HG02973 (cell line): ENCODE results near the gene PDZD7.
A peak's percentile ranks its signal among the peaks of the same experiment; 100 is the strongest.

Experiments used
- ATAC-seq: cut with Tn5 transposase; IDR thresholded peaks from one replicate; pipeline ENCODE4 v1.9.1; 2021; ENCODE audit warnings: moderate library complexity; ENCODE audit not compliant: unreplicated experiment

PDZD7 gene

DNA sequence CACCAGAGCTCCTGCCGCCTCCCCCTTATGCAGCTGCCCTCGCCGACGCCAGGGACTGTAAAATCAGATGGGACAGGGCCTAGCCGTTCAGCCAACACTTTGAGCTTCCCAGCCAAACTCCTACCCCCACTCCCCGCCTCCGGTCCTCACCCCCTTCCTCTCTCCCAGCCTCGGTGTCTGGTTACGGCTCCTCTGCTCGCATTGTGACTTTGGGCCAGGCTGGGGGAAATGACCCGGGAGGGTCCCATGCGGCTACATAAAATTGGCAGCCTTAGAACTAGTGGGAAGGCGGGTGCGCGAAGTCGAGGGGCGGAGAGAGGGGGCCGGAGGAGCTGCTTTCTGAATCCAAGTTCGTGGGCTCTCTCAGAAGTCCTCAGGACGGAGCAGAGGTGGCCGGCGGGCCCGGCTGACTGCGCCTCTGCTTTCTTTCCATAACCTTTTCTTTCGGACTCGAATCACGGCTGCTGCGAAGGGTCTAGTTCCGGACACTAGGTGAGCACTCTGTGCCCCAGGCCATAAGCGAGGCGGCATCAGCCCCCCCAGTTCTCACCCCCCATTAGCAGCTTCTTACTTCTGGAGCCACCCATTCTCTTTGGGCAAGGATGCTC, 30.8 kb upstream of the PDZD7 start, which contains the start of gene KAZALD1:
Gene KAZALD1 (plus strand): TSS at position 366 of the 608 bp plus-strand sequence. CDS start 604 bp downstream, outside the sequence.
- ATAC-seq, result peak; percentile 1

DNA sequence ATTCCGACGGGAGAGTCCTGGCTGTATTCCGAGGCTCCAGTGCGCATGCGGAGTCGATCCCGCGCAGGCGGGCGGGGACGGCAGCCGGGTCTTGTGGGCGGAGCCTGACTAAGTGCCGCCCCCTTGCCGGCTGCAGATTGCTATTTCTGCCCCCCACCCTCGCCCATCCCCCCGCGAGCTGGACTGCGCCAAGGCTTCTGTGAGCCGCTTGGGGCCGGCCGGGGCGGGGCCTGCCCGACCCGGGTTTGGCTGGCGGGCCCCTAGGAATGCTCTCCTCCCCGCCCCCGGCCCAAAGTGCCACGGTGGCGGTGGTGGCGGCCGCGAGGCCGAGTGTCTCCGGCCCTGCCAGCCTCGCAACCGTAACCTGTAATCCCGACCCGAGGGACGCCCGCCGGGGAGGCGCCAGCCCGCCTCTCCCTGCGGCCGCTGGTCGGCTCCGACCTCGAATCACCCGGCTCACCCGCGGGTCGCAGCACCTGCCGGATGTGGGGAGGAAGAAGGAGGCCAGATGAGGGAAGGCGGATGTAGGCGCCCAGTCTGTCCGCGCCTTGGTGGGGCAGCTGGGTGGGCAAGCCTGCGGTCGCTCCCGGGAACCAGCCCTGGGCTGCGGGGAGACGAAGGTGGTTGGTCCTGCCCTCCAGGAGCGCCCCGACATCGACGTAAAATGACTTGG, 30.2 kb upstream of the PDZD7 start:
- ATAC-seq, result peak; percentile 50

DNA sequence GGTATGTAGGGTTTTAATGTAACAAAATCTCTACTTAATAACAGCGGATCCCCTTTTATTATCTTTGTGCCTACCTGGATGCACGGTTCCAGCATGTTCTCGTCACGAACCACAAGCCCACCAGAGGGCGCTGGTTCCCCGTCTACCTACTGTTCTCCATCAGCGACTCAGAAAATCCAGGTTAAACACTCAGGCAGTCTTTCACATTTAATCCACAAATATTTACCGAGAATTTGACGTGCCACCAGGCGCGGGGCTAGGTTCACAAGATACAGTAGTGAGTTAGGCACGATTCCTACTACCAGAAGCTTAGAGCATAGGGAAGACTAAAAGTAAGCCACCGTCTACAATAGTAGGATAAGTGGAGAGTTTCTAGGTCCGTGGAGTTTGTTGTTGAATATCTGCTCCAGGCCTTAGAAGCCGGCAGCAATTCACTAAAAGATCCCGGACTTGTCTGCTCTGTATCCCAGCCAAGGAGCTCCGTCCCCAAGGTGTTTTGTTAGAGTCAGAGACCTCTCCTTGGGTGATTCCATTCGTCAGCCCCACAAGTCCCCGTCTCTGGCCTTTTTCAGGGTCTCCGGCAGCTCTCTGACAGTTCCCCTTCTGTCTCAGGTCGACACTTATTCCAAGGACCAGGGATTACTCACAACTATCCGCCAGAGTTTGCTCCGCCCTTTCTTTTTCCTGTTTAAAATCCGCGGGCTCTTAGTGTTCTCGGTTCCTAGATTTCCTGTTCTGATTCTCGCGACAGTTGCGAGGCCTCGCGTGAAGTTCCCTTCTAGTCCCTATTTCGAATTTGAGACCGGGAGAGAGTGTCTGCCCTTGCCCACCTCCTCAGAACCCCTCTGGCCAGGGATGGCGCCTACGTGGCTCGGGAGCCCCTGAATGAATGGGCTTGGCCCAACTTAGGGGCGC, 29.4 kb upstream of the PDZD7 start:
- peak; percentile 43 for ATAC-seq

DNA sequence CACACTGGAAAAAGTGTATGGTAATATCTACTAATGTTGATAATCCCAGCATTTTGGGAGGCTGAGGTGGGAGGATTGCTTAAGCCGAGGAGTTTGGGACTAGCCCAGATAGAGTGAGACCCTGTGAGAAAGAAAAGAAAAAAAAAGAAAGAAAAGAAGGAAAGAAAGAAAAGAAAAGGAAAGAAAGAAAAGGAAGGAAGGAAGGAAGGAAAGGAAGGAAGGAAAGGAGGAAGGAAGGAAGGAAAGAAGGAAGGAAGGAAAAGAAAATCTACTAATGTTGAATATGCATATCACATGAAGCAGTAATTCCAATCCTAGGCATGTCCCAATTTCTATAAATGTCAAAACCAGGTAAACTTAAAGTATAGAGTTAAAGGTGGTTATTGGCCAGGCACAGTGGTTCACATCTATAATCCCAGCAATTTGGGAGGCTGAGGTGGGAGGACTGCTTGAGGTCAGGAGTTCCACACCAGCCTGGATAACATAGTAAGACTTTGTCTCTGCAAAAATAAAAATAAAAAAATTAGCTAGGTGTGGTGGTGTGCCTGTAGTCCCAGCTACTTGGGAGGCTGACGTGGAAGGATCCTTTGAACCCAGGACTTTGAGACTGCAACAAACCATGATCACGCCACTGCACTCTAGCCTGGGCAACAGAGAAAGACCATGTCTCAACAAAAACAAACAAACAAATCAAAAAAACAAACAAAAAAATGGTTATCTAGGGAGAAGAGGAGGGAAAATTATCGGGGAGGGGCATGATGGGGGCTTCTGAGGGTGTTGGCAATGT, 25.6 kb upstream of the PDZD7 start:
- ATAC-seq, result no peak

DNA sequence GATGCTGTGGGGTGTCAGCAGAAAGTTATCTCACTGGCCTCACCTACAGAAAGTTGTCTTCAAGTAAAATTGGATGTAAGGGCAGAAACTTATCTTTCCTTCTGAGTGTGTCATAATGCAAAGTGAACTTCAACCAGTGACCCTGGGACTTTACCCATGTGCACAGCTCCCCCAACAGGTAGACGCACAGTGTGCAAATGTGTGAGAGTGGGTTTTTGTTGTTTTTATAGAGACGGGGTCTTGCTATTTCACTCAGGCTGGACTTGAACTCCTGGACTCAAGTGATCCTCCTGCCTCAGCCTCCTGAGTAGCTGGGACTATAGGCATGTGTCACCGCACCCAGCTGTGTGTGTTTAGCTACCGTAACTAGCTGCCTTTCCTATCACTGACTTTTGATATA, 24.5 kb upstream of the PDZD7 start:
- ATAC-seq, result no peak

DNA sequence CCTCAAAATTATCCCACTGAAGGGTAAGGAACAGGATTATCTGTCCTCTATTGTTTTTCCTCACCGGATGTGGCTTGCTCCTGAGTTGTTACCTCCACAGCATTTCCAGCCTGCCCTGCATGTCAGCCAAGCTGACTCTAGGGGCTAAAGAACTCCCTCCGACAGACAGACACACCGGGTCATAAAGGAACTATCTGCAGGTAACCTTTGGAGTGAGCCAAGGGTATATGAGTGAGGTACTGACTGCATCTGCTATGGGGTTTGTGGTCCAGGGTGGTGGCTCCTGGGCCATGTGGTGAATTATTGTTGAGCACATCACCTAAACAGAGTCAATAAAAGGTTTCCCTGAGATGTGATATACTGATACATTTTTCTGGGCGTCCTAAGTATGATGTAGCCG, 23.9 kb upstream of the PDZD7 start:
- no peak for ATAC-seq

DNA sequence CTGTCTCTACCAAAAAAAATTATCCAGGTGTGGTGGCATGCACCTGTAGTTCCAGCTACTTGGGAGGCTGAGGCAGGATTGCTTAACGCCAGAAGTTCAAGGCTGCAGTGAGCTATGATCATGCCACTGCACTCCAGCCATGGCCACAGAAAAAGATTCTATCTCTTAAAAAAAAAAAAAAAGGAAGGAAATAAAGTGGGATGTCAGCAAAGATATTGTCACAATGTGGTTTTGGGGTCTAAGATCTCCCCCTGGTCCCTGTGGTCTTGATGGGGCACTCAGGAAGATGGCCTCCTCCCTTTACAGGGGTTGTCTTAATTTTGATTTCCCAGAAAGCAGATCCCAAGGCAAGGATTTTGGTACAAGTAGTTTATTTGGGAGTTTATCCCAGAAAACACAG, 23.4 kb upstream of the PDZD7 start:
- ATAC-seq, result no peak

DNA sequence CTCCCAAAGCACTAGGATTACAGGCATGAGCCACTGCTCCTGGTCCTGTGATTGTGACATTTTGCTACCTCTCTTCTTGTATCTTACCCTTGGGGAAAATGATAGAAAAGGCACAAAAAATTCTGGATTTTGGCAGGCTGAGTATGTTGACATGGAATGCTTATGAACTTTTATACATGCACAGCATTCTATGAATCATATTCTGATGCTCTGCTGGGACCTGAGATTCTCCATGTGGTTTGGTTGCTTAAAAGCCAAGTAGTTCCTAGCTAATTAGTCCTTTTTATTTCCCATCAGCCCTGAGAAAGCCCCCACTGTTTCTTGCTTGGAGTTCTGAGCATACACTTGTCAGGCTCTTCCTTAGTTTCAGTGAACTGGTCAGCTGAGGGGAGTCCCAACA, 22.6 kb upstream of the PDZD7 start:
- ATAC-seq, result no peak

DNA sequence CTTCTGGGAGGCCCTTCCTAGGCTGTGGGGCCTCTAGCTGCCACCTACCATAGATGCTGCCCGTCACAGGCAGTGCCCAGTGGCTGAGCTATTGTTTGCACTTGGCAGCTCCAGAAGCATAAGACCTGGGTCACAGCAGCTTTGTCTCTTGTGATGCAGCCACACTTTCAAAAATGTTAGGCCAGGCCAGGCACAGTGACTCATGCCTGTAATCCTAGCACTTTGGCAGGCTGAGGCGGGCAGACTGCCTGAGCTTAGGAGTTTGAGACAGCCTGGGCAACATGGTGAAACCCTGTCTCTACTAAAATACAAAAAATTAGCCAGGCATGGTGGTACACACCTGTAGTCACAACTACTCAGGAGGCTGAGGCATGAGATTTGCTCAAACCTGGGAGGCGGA, 21.4 kb upstream of the PDZD7 start:
- no peak for ATAC-seq

DNA sequence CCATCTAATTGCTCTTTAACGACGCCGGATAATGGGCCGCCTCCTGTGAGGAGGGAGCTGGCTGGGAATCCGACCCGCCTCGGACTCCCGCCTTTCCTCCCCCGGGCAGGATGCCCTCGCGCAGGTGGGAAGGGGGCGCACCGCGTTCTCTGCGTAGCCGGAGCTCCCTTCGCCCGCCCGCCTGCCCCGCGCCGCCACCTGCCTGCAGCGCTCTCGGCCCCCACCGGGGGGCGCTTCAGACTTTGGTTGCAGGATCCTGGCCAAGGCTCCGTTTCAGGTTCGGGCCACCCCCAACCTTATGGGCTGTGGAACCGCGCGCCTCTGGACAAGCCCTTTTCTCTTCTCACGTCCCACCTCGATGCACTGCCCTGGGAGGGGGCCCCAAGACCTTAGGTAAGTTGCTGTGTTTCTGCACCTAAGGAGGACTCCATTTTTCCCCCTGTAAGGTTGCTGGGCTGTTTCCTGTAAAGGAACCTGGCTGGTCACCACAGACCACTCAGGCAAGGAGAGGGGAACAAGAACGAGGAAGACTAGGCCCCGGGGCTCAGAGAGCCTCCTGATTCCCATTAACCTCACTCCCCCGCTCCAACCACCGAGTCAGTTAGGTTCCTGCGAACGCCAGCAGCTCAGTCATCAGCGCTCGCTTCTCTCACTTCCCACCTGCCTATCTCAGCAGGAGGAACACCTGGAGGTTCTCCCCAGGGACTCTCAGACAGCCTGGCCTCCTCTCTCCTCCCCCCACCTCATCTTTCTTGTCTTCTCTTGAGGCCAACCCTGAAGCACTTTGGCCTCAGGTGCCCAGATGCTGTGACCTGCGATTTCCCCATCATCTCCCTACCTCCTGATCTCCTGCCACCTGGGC, 19.5 kb upstream of the PDZD7 start:
- ATAC-seq, result no peak

DNA sequence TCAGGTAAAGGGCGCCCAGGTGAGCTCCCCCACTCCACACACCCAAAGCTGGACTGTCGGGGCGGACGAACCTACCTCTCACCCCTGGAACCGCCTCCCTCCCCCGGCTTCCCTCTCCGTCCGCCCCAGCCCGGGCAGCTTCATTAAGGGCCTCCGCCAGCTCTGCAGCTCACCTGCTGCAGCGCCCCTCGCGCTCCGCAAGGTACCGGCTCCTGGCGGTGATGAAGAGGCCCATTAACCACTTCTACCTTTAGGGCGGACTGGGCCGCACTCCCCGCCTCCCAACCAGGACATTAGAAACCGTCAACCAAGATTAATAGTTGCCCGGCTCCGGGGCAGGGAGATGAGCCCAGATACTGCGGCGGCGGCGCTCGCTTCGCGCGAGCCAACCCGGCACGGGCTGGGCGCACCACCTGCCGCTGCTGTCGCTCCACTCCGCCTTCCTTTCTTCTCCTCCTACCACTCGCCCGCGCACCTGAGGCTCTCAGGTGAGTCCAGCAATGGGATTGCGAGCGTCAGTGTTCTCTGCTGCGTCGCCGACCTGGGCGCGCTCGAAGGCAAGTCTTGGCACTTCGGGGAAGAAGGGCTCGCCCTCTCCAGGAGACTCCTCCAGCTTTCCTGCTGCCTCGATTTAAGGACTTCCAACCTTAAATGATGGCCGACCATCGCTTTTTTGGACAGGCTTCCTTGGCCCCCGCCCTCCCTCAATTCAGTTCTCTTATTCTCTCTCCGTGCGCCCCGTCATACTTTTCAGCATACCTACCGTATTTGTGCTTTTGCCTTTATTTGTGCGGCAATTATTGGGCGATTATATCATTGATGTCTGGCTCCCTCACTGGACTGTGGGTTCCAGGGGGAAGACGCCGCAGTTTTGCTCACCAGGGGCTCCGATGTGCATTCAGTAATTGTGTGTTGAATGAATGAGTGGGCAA, 17.3 kb upstream of the PDZD7 start:
- ATAC-seq, result no peak

DNA sequence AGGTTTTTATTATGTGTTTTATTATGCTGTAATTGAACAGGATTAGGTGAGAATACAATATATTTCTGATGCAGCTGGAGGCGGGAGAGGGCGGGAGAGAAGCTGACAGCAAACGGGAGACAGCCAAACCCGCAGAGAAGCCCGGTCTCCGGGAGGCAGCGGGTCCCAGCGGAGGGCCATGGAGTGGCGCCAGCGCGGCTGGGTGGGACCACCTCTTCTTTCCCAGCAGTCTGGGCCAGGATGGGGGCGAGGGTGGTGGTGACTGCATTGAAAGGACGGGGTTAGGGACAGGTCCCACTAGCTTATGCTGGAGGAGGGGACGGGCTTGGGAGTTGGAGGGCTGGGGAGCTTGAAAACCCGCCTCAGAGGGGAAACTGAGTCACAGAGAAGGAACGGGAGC, 16.3 kb upstream of the PDZD7 start:
- no peak for ATAC-seq

DNA sequence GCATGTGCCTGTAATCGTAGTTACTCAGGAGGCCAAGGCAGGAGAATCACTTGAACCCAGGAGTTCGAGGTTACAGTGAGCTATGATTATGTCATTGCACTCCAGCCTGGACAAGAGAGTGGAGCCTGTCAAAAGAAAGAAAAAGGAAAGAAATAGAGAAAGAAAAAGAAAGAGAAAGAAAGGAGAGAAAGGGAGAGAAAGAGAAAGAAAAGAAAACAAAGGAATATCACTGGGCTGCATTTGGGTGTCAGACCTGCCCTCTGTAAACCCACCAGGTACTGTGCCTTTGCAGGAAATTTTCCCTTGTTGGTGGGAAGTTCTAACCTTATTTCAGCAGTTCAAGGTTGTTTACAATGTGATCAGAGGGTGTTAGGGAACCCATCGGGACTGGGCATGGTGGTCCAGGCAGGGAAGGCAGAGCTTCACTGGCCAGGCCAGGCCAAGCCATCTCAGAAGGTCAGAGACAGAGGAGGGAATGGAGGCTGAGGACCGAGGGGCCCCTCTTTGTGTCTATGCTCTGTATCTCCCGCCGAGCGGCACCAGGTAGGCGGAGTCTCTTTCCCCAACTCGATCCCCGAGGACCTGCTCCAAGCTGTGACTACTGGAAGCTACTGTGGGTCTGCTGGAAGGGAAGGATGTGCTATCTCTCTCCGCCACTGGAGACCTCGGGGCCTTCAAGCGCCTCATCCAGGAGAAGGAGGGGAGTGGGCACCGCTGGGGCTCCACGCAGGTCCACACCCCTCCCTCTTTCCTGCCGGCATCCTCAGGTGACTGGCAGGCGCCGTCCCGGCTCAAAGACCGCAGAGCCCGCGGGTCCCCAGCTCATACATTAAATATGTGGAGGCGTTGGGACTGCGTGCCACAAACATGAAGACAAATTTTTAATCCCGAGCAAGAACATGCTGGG, 15.7 kb upstream of the PDZD7 start:
- no peak for ATAC-seq

DNA sequence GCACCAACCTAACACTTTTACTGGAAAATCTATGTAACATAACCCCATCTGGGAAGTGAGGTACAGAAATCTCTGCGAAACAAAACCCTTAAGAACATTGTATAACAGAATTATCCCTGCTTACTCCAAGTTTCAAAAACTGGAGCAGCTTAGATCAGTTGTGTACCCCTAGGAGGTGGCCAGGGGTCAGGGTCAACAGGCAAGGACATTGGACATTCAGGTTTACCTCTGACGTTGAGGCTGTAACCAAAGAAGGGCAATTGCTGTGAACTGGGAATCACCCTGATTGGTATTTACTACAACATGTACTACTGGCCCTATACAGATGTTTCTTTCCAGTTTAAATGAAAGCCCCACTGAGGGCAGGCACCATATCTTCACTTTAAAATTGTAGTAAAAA, 13.2 kb upstream of the PDZD7 start:
- ATAC-seq, result no peak

DNA sequence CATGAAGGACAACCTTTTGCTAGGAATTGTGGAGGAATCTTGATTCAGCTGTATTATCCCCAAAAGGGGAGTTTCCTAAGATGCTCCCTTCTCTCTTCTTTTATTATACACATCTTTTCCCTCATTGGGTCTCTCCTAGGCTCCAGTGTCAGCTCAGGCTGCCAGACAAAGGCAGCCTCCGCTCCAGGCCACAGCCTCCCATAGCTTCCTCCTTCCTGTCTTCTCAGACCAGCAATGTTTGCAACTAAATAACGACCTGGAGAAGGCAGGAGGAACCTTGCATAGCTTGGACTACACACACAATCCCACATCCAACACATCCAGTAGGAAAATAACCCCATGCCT, 12.4 kb upstream of the PDZD7 start:
- no peak for ATAC-seq

DNA sequence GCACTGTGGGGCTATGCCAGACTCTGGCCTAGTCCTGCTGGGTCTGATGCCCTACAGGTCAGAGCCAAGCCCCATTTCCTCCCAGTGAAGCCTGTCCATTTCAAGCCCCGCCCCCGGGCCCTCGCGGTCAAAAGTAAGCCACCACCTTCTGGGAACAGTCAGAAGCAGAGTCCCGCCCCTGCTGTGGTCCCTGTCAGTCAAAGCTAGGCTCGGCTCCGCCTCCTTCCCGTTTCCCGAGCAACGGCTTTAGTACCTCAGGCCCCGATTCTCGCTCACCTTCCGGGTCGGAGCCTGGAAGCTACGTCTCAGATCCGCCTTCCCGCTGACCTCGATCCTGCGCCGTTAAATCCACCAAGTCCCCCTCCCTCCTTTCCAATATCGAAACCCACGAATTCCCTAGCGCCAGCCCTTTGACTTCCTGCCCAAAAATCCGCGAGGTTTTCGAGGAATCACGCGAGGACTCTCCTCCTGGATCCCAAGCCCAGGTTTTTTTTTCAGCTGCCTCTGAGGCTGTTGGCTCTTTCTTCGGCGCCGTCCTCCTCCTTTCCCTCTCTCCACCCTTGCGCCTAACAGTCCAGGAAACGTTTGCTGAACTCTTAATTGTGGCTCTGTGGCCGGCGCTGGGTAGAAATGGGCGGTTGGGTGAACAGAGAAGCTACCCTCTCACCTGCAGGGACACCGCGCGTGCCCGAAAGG, 11.9 kb upstream of the PDZD7 start:
- peak; percentile 92 for ATAC-seq

DNA sequence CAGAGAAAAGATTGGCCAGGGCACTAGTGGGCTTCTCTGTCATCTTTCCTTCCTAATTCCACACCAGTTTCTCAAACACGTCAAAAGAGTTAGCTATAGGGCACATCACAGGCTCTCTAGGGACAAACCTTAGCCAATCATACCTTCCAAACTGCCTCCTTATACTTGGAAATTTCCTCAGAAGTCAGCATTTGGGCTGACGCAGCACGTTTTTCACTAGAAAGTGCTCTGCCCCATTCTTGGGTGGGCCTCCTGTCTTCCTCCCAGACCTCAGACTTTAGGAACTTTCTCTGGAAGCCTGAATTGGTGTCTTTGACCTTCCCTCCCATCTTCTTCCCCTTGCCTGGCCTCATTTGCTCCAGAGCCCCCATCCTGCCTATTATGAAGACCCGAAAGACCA, 11.2 kb upstream of the PDZD7 start:
- no peak for ATAC-seq
